Thyroid gland (tissue), 4 donors: ENCODE results near the gene VAPA. TPM values are rescaled to one million over a fixed set of nuclear protein-coding genes. Genes with fewer than 3 reads are reported as not detected.

ENCODE experiments used
- DNase-seq, 2 donors: peaks; one replicate each; pipeline ENCODE4 v3.0.0-alpha.2; 2019
- H3K27ac ChIP-seq, 3 donors: fragments of 200-600 bp; sonication (generic); 1 replicate in 2 of 3; 2 replicates in 1 of 3; pipeline ENCODE4 v1.5.1; 2016 to 2019; ENCODE audit warnings: mild to moderate bottlenecking in 1 of 3, moderate library complexity in 1 of 3
- H3K27me3 ChIP-seq: fragments of 200-600 bp; sonication (generic); one replicate; pipeline ENCODE4 v1.5.1; 2019
- H3K36me3 ChIP-seq, 2 donors: fragments of 200-600 bp; sonication (generic); one replicate each; pipeline ENCODE4 v1.5.1; 2016 to 2019
- H3K4me1 ChIP-seq, 2 donors: fragments of 200-600 bp; sonication (generic); one replicate each; pipeline ENCODE4 v1.5.1; 2017 to 2019
- H3K4me3 ChIP-seq, 3 donors: fragments of 200-600 bp; sonication (generic); replicated peaks in 1 of 3; 1 replicate in 2 of 3; 2 replicates in 1 of 3; pipeline ENCODE4 v1.5.1; 2016; ENCODE audit warnings: mild to moderate bottlenecking in 1 of 3
- H3K9me3 ChIP-seq: fragments of 200-600 bp; sonication (generic); one replicate; pipeline ENCODE4 v1.5.1; 2017
- CTCF ChIP-seq, 6 experiments: fragments of 200-600 bp in 3 of 6; fragments of 450-650 bp in 3 of 6; sonication (generic) in 3 of 6; IDR thresholded peaks; one replicate each; pipeline ENCODE4 v1.5.1; 2016 to 2019; ENCODE audit warnings: antibody characterized with exemption in 6 of 6, mild to moderate bottlenecking in 2 of 6, inconsistent platforms in 1 of 6, moderate library complexity in 1 of 6
- POLR2A ChIP-seq, 2 donors: fragments of 450-650 bp; IDR thresholded peaks; one replicate each; pipeline ENCODE4 v1.6.1; 2017; ENCODE audit warnings: antibody characterized with exemption in 2 of 2, mild to moderate bottlenecking in 2 of 2, moderate library complexity in 1 of 2
- WGBS, 2 donors: methylation state at CpG; one replicate each; pipeline ENCODE4 v1.1.5; 2017; 5-methylcytosine and 5-hydroxymethylcytosine counted together
- intact Hi-C: fragments of 100-400 bp; cut with DNase I; formaldehyde crosslinking; loops from one replicate; pipeline ENCODE4 v1.15.1; 2023
- total RNA-seq, 4 donors: library from RNA; depleted of rRNA; stranded (reverse); fragments of >200 nt; gene quantifications; one replicate each; pipeline ENCODE4 v1.2.3, GENCODE V29; 2016

VAPA gene
- total RNA-seq, 4 donors from 2014 or later, result 232 to 261 (median 244) TPM

DNA sequence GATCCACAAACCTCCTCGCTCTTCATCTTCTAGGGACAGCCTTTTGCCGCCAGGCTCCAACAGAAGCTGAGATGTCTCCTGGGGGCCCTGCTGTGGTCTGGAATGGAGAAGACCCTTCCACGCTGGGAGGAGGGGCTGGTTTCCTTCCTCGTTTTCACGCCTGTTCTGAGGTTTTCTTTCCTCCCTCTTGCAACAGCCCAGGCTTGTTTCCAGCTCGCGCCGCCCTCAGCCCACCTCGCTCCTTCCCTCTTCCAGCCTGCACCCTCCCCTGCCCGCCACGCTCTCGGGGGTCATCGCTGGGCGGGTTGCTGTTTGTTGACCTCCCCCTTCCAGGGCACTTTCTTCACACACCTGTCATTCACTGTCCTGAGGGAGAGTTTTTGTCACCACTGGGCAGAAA is 55.4 kb downstream of the VAPA start:
- Histone ChIP-seq H3K4me1 (no peaks in the 10 kb centered on the region), H3K9me3 (no peaks in the 10 kb centered on the region), H3K27me3 (no peaks in the 10 kb centered on the region), H3K4me3 (no peak overlapping the region), H3K27ac (no peak overlapping the region), H3K36me3 (no peaks in the 10 kb centered on the region)
- TF ChIP-seq POLR2A (IDR thresholded peaks at IDR 0.05) (no peak), CTCF (IDR thresholded peaks at IDR 0.05) (no peak)
- 76 to 84% methylated on average over 14 of the region's 14 CpGs for WGBS, 2 donors
- intact Hi-C loops, result no loop called here
- DNase-seq, result no peak

- 2 to 4% methylated on average over 4 of the region's 4 CpGs for WGBS, 2 donors
- H3K27ac ChIP-seq, result no peak overlapping the region
- H3K4me1 ChIP-seq, result no peaks in the 10 kb centered on the region
- intact Hi-C loops, result loop anchor here (5.0 kb wide), 1 partner anchor 551 kb away; no protein-coding TSS in a partner anchor
- no peaks in the 10 kb centered on the region for H3K27me3 ChIP-seq
- H3K36me3 ChIP-seq, result no peaks in the 10 kb centered on the region
- no peaks in the 10 kb centered on the region for H3K9me3 ChIP-seq
- TF ChIP-seq CTCF (IDR thresholded peaks at IDR 0.05), result peak; percentile 53 to 87 (median 78)
- TF ChIP-seq POLR2A (IDR thresholded peaks at IDR 0.05), result no peak
- no peak overlapping the region for H3K4me3 ChIP-seq
- peak; percentile 76 to 80 for DNase-seq
Measured at GRCh38 chr18:9971313-9971920, 57.6 kb downstream of the VAPA start.

GRCh38 chr18:9973470-9973869 is 59.7 kb downstream of the VAPA start:
- Histone ChIP-seq H3K4me3 (no peak overlapping the region), H3K27me3 (no peaks in the 10 kb centered on the region), H3K4me1 (no peaks in the 10 kb centered on the region), H3K36me3 (no peaks in the 10 kb centered on the region), H3K27ac (no peak overlapping the region), H3K9me3 (no peaks in the 10 kb centered on the region)
- TF ChIP-seq CTCF (IDR thresholded peaks at IDR 0.05) (no peak), POLR2A (IDR thresholded peaks at IDR 0.05) (no peak)
- DNase-seq, result no peak
- intact Hi-C loops, result loop anchor here (5.0 kb wide), 1 partner anchor 549 kb away; no protein-coding TSS in a partner anchor
- WGBS, 2 donors, result 89 to 94% methylated on average over 4 of the region's 4 CpGs

- 91 to 95% methylated on average over 2 of the region's 2 CpGs for WGBS, 2 donors
- DNase-seq, result no peak
- intact Hi-C loops, result loop anchor here (5.0 kb wide), 1 partner anchor 548 kb away; no protein-coding TSS in a partner anchor
- H3K9me3 ChIP-seq, result no peaks in the 10 kb centered on the region
- no peaks in the 10 kb centered on the region for H3K36me3 ChIP-seq
- H3K27ac ChIP-seq, result no peak overlapping the region
- H3K27me3 ChIP-seq, result no peaks in the 10 kb centered on the region
- TF ChIP-seq POLR2A (IDR thresholded peaks at IDR 0.05) (no peak), CTCF (IDR thresholded peaks at IDR 0.05) (no peak)
- no peaks in the 10 kb centered on the region for H3K4me1 ChIP-seq
- H3K4me3 ChIP-seq, result no peak overlapping the region
Measured at GRCh38 chr18:9974279-9974915, 60.6 kb downstream of the VAPA start.

DNA sequence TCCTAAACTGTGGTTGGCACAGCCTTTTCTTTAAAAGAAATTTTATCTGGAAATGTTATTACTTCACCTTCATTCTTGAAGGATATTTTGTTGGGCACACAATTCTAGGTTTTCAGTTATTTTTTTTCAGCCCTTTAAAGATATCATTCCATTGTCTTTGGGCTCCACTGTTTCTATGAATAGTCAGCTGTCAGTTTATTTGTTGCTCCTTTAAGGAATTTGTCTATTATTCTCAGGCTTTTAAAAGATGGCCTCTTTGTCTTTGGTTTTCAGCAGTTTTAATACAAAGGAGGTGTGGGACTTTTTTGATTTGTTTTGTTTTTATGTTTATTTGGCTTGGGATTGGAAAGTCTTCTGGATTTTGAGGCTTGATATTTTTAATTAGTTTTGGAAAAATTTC is 61.8 kb downstream of the VAPA start:
- no peak for DNase-seq
- TF ChIP-seq POLR2A (IDR thresholded peaks at IDR 0.05) (no peak), CTCF (IDR thresholded peaks at IDR 0.05) (no peak)
- intact Hi-C loops, result no loop called here
- Histone ChIP-seq H3K27me3 (no peaks in the 10 kb centered on the region), H3K9me3 (no peaks in the 10 kb centered on the region), H3K4me1 (no peaks in the 10 kb centered on the region), H3K4me3 (no peak overlapping the region), H3K36me3 (no peaks in the 10 kb centered on the region), H3K27ac (no peak overlapping the region)
